Activated CD4-positive, alpha-beta T cell treated with anti-CD3 and anti-CD28 coated beads, Interleukin-2, Interleukin-4, amounts not matched to agents 100 ng/mL and 50 ng/mL, durations not matched to agents 16 hours and 8 hours (primary cell): ENCODE measurements around the gene PPM1N.

Source experiments
- DNase-seq: peaks from one replicate; pipeline ENCODE4 v3.0.0-alpha.2; 2020; ENCODE audit warnings: low spot score

The PPM1N gene

GRCh38 chr19:45492137-45492626, 6.1 kb upstream of the PPM1N start:
- no peak for DNase-seq

GRCh38 chr19:45492627-45493470, 5.4 kb upstream of the PPM1N start:
- no peak for DNase-seq

- DNase-seq: no peak
These were observed 3.9 kb upstream of the PPM1N start for GRCh38 chr19:45494261-45494916.

GRCh38 chr19:45495178-45495577, 3.1 kb upstream of the PPM1N start:
- no peak for DNase-seq

GRCh38 chr19:45496349-45496953, 1.8 kb upstream of the PPM1N start:
- DNase-seq: no peak

GRCh38 chr19:45497791-45498190, 452 bp upstream of the PPM1N start:
- DNase-seq: no peak

GRCh38 chr19:45499196-45500180, 1.2 kb downstream of the PPM1N start:
- peak; percentile 75 for DNase-seq

- DNase-seq: no peak
These were observed 2.9 kb downstream of the PPM1N start for GRCh38 chr19:45500918-45501729.

- DNase-seq: no peak
These were observed 3.4 kb downstream of the PPM1N start for GRCh38 chr19:45501730-45502014.

- DNase-seq: no peak
These were observed 3.9 kb downstream of the PPM1N start for GRCh38 chr19:45502111-45502510.

- no peak for DNase-seq
These were observed 5.7 kb downstream of the PPM1N start for GRCh38 chr19:45503909-45504308.

- no peak for DNase-seq
These were observed 7.1 kb downstream of the PPM1N start for GRCh38 chr19:45505151-45505995.

GRCh38 chr19:45505996-45506245, 7.7 kb downstream of the PPM1N start:
- DNase-seq: no peak

GRCh38 chr19:45506246-45506988, 8.2 kb downstream of the PPM1N start:
- peak; percentile 97 for DNase-seq

- DNase-seq: peak; percentile 92
These were observed 9.0 kb downstream of the PPM1N start, which contains the start of gene VASP for GRCh38 chr19:45506989-45507871. VASP (plus strand) TSS chr19:45507479; CDS start chr19:45507772, 293 bp downstream.

GRCh38 chr19:45507872-45508416, 9.7 kb downstream of the PPM1N start:
- DNase-seq: no peak

GRCh38 chr19:45508417-45508860, 10.2 kb downstream of the PPM1N start:
- DNase-seq: no peak
